ENCODE results near the gene CCT8. TPM values are rescaled to one million over a fixed set of nuclear protein-coding genes. Genes with fewer than 3 reads are reported as not detected.

The CCT8 gene
- total and polyA plus RNA-seq, 2 donors (not counting 1 experiment from before 2014, with no cell fraction given), result 59.2 to 92.8 TPM

GRCh38 chr21:29092102-29092959 lies 18.9 kb upstream of the CCT8 start:
- Mint-ChIP-seq H3K9me3 (ENCODE audit: insufficient read depth) (no peaks in the 10 kb centered on the region), H3K4me3 (no peak overlapping the region), H3K27ac (no peak overlapping the region), H3K4me1 (peaks cover 3% of the 10 kb centered on the region), H3K27me3 (no peaks in the 10 kb centered on the region)
- Histone ChIP-seq H3K9me3 (ENCODE audit: control extremely low read depth in 1 of 3, control insufficient read depth in 2 of 3, insufficient read depth in 1 of 3, low read length in 2 of 3) (no peaks in the 10 kb centered on the region), H4K20me1 (ENCODE audit: control insufficient read depth, insufficient read depth, low read length, poor library complexity, severe bottlenecking) (no peaks in the 10 kb centered on the region), H3K4me1 (ENCODE audit: control insufficient read depth in 2 of 2, insufficient read depth in 2 of 2, low read length in 2 of 2) (no peaks in the 10 kb centered on the region), H3K27ac (ENCODE audit: low read length in 2 of 2) (no peak overlapping the region), H2AFZ (ENCODE audit: insufficient read depth, low read depth, low read length, poor library complexity, severe bottlenecking) (no peak overlapping the region), H3K36me3 (replicated peaks in 1 of 2; ENCODE audit: control extremely low read depth in 1 of 2, control insufficient read depth in 1 of 2, extremely low read depth in 1 of 2, insufficient read depth in 2 of 2, low read length in 1 of 2) (peaks cover 0 to 10% of the 10 kb centered on the region in 2 experiments), H3K27me3 (replicated peaks in 1 of 4; ENCODE audit: control extremely low read depth in 1 of 4, control insufficient read depth in 3 of 4, insufficient read depth in 4 of 4, low read length in 3 of 4) (no peaks in the 10 kb centered on the region), H3K4me2 (replicated peaks; ENCODE audit: low read depth, low read length, poor library complexity, severe bottlenecking) (no peak overlapping the region), H3K79me2 (ENCODE audit: control insufficient read depth, insufficient read depth, low read length) (peaks cover 5% of the 10 kb centered on the region), H3K4me3 (ENCODE audit: control extremely low read depth in 1 of 5, extremely low read depth in 1 of 5, insufficient read depth in 1 of 5, low read depth in 2 of 5, low read length in 4 of 5) (no peak overlapping the region), H3K9ac (ENCODE audit: low read length) (no peak overlapping the region)
- ChIA-PET POLR2A (no interaction called here), CTCF (interaction anchor here (1.0 to 15.8 kb wide), 8 partner anchors 12 to 756 kb away, joined by 3 to 310 read pairs (median 5); partner anchors contain the start of gene BACH1)
- ATAC-seq (ENCODE audit: low read depth) (no peak), DNase-seq (no peak)
- 83% methylated on average over 6 of the region's 9 CpGs for WGBS (ENCODE audit: insufficient coverage)
- TF ChIP-seq CTCF (IDR thresholded peaks at IDR 0.05), result no peak
- TF ChIP-seq EZH2 (IDR thresholded peaks at IDR 0.05; ENCODE audit: borderline replicate concordance, insufficient read depth, low read depth, low read length, poor library complexity, severe bottlenecking), result no peak
- intact Hi-C loops (cut with micrococcal nuclease), result loop anchor here (5.0 kb wide), 1 partner anchor 200 kb away; no protein-coding TSS in a partner anchor

- H4K20me1 ChIP-seq (ENCODE audit: control insufficient read depth, insufficient read depth, low read length, poor library complexity, severe bottlenecking), result no peaks in the 10 kb centered on the region
- CTCF ChIA-PET, result interaction anchor here (1.2 to 15.8 kb wide), 11 partner anchors 14 to 757 kb away, joined by 3 to 310 read pairs (median 5); partner anchors contain the start of gene BACH1
- Mint-ChIP-seq H3K4me1 (peaks cover 3% of the 10 kb centered on the region), H3K9me3 (ENCODE audit: insufficient read depth) (no peaks in the 10 kb centered on the region), H3K27ac (no peak overlapping the region), H3K27me3 (no peaks in the 10 kb centered on the region), H3K4me3 (no peak overlapping the region)
- no peak overlapping the region for H3K27ac ChIP-seq (ENCODE audit: low read length in 2 of 2)
- no CpG with 5 or more reads among the region's 1 CpG for WGBS (ENCODE audit: insufficient coverage)
- H2AFZ ChIP-seq (ENCODE audit: insufficient read depth, low read depth, low read length, poor library complexity, severe bottlenecking), result no peak overlapping the region
- TF ChIP-seq CTCF (IDR thresholded peaks at IDR 0.05) (no peak), EZH2 (IDR thresholded peaks at IDR 0.05; ENCODE audit: borderline replicate concordance, insufficient read depth, low read depth, low read length, poor library complexity, severe bottlenecking) (no peak)
- no peak overlapping the region for H3K4me2 ChIP-seq (replicated peaks; ENCODE audit: low read depth, low read length, poor library complexity, severe bottlenecking)
- peaks cover 0 to 10% of the 10 kb centered on the region in 2 experiments for H3K36me3 ChIP-seq (replicated peaks in 1 of 2; ENCODE audit: control extremely low read depth in 1 of 2, control insufficient read depth in 1 of 2, extremely low read depth in 1 of 2, insufficient read depth in 2 of 2, low read length in 1 of 2)
- no peaks in the 10 kb centered on the region for H3K4me1 ChIP-seq (ENCODE audit: control insufficient read depth in 2 of 2, insufficient read depth in 2 of 2, low read length in 2 of 2)
- no peak overlapping the region for H3K9ac ChIP-seq (ENCODE audit: low read length)
- H3K79me2 ChIP-seq (ENCODE audit: control insufficient read depth, insufficient read depth, low read length), result peaks cover 11% of the 10 kb centered on the region
- ATAC-seq (ENCODE audit: low read depth) (no peak), DNase-seq (no peak)
- no peak overlapping the region for H3K4me3 ChIP-seq (ENCODE audit: control extremely low read depth in 1 of 5, extremely low read depth in 1 of 5, insufficient read depth in 1 of 5, low read depth in 2 of 5, low read length in 4 of 5)
- H3K9me3 ChIP-seq (ENCODE audit: control extremely low read depth in 1 of 3, control insufficient read depth in 2 of 3, insufficient read depth in 1 of 3, low read length in 2 of 3), result no peaks in the 10 kb centered on the region
- intact Hi-C loops (cut with micrococcal nuclease), result loop anchor here (2.0 to 5.0 kb wide), 2 partner anchors 74 to 201 kb away; no protein-coding TSS in a partner anchor
- POLR2A ChIA-PET, result interaction anchor here (1.2 kb wide), 1 partner anchor 281 kb away, joined by 3 read pairs; no protein-coding TSS in a partner anchor
- no peaks in the 10 kb centered on the region for H3K27me3 ChIP-seq (replicated peaks in 1 of 4; ENCODE audit: control extremely low read depth in 1 of 4, control insufficient read depth in 3 of 4, insufficient read depth in 4 of 4, low read length in 3 of 4)
Measured at GRCh38 chr21:29091033-29091432, 17.6 kb upstream of the CCT8 start.
